ENCODE data around the gene RILPL2. TPM values are rescaled to one million over a fixed set of nuclear protein-coding genes. Genes with fewer than 3 reads are reported as not detected.
"Not testable (repeated sequence)": the region's sequence is repeated elsewhere in the genome, so short reads cannot be mapped to it uniquely, and the experiment has no call there.

The RILPL2 gene
- total RNA-seq (2014; rRNA removed; shearing (Covaris generic)), result 1.8 and 2.2 TPM in 2 replicates

- no peaks in the 10 kb centered on the region for H3K36me3 ChIP-seq
- peak; percentile 76 to 77 for DNase-seq
- no peaks in the 10 kb centered on the region for H3K4me1 ChIP-seq
- H3K4me3 ChIP-seq, result peak within 1 kb of the TSS; percentile 75
- no peaks in the 10 kb centered on the region for H3K27me3 ChIP-seq
- no peaks in the 10 kb centered on the region for H3K9me3 ChIP-seq (replicated peaks)
- peak within 1 kb of the TSS; percentile 4; the same call in 1 of the 2 replicates for H3K27ac ChIP-seq
Measured at GRCh38 chr12:123436017-123436964, at the start of gene RILPL2. TSS of gene RILPL2 (minus strand) at chr12:123436684. CDS start at chr12:123436420, 264 bp downstream.

GRCh38 chr12:123485756-123486155 is 49.3 kb upstream of the RILPL2 start:
- no peaks in the 10 kb centered on the region for H3K9me3 ChIP-seq (replicated peaks)
- no peak overlapping the region for H3K27ac ChIP-seq
- no peaks in the 10 kb centered on the region for H3K36me3 ChIP-seq
- H3K27me3 ChIP-seq, result no peaks in the 10 kb centered on the region
- 0 out of 2 replicates have a peak, but pooled peaks cover 3% of the 10 kb centered on the region for H3K4me1 ChIP-seq
- H3K4me3 ChIP-seq, result no peak overlapping the region
- DNase-seq, result no peak

- Histone ChIP-seq H3K27ac (no peak overlapping the region), H3K27me3 (no peaks in the 10 kb centered on the region), H3K4me1 (no peaks in the 10 kb centered on the region), H3K4me3 (no peak overlapping the region), H3K9me3 (replicated peaks) (no peaks in the 10 kb centered on the region), H3K36me3 (no peaks in the 10 kb centered on the region)
- no peak for DNase-seq
Measured at GRCh38 chr12:123483602-123484248, 47.2 kb upstream of the RILPL2 start.

GRCh38 chr12:123482876-123483275 is 46.4 kb upstream of the RILPL2 start:
- Histone ChIP-seq H3K9me3 (replicated peaks) (no peaks in the 10 kb centered on the region), H3K36me3 (no peaks in the 10 kb centered on the region), H3K4me1 (no peaks in the 10 kb centered on the region), H3K27ac (no peak overlapping the region), H3K27me3 (no peaks in the 10 kb centered on the region), H3K4me3 (no peak overlapping the region)
- DNase-seq, result no peak

- not testable (repeated sequence) for DNase-seq; H3K27me3 ChIP-seq; H3K9me3 ChIP-seq (replicated peaks); H3K4me1 ChIP-seq; H3K27ac ChIP-seq; H3K36me3 ChIP-seq; H3K4me3 ChIP-seq
Measured at GRCh38 chr12:123481251-123481650, 44.8 kb upstream of the RILPL2 start.

GRCh38 chr12:123479442-123480180 is 43.1 kb upstream of the RILPL2 start:
- H3K36me3 ChIP-seq, result no peaks in the 10 kb centered on the region
- H3K27ac ChIP-seq, result no peak overlapping the region
- no peaks in the 10 kb centered on the region for H3K4me1 ChIP-seq
- DNase-seq, result no peak
- H3K9me3 ChIP-seq (replicated peaks), result no peaks in the 10 kb centered on the region
- no peaks in the 10 kb centered on the region for H3K27me3 ChIP-seq
- no peak overlapping the region for H3K4me3 ChIP-seq

- Histone ChIP-seq H3K9me3 (replicated peaks) (no peaks in the 10 kb centered on the region), H3K27me3 (no peaks in the 10 kb centered on the region), H3K4me1 (no peaks in the 10 kb centered on the region), H3K27ac (no peak overlapping the region), H3K36me3 (no peaks in the 10 kb centered on the region), H3K4me3 (no peak overlapping the region)
- no peak for DNase-seq
Measured at GRCh38 chr12:123478762-123479161, 42.3 kb upstream of the RILPL2 start.

- no peak for DNase-seq
- Histone ChIP-seq H3K4me3 (no peak overlapping the region), H3K27ac (no peak overlapping the region), H3K27me3 (no peaks in the 10 kb centered on the region), H3K36me3 (no peaks in the 10 kb centered on the region), H3K9me3 (replicated peaks) (no peaks in the 10 kb centered on the region), H3K4me1 (no peaks in the 10 kb centered on the region)
Measured at GRCh38 chr12:123478069-123478468, 41.6 kb upstream of the RILPL2 start.

GRCh38 chr12:123475246-123475703 is 38.8 kb upstream of the RILPL2 start:
- no peaks in the 10 kb centered on the region for H3K27me3 ChIP-seq
- no peak overlapping the region for H3K4me3 ChIP-seq
- H3K9me3 ChIP-seq (replicated peaks), result no peaks in the 10 kb centered on the region
- no peak for DNase-seq
- no peaks in the 10 kb centered on the region for H3K4me1 ChIP-seq
- H3K27ac ChIP-seq, result no peak overlapping the region
- no peaks in the 10 kb centered on the region; the same call in 1 of the 2 replicates for H3K36me3 ChIP-seq

- no peak for DNase-seq
- Histone ChIP-seq H3K36me3 (no peaks in the 10 kb centered on the region; the same call in 1 of the 2 replicates), H3K27me3 (no peaks in the 10 kb centered on the region), H3K4me3 (no peak overlapping the region), H3K9me3 (replicated peaks) (no peaks in the 10 kb centered on the region), H3K4me1 (no peaks in the 10 kb centered on the region), H3K27ac (no peak overlapping the region)
Measured at GRCh38 chr12:123474485-123475245, 38.2 kb upstream of the RILPL2 start.

- no peak for DNase-seq
Measured at GRCh38 chr12:123472438-123472849, 36.0 kb upstream of the RILPL2 start.

GRCh38 chr12:123471374-123472068 is 35.0 kb upstream of the RILPL2 start:
- no peak for DNase-seq
- Histone ChIP-seq H3K4me1 (no peaks in the 10 kb centered on the region), H3K9me3 (replicated peaks) (no peaks in the 10 kb centered on the region), H3K4me3 (no peak overlapping the region), H3K27me3 (no peaks in the 10 kb centered on the region), H3K27ac (no peak overlapping the region), H3K36me3 (no peaks in the 10 kb centered on the region; the same call in 1 of the 2 replicates)

More at GRCh38 chr12:123472438-123472849, 36.0 kb upstream of the RILPL2 start:
- no peak overlapping the region for H3K4me3 ChIP-seq
- H3K9me3 ChIP-seq (replicated peaks), result no peaks in the 10 kb centered on the region
- H3K27me3 ChIP-seq, result no peaks in the 10 kb centered on the region
- no peak overlapping the region for H3K27ac ChIP-seq
- H3K36me3 ChIP-seq, result no peaks in the 10 kb centered on the region; the same call in 1 of the 2 replicates
- H3K4me1 ChIP-seq, result no peaks in the 10 kb centered on the region

- no peaks in the 10 kb centered on the region; the same call in 1 of the 2 replicates for H3K36me3 ChIP-seq
- H3K9me3 ChIP-seq (replicated peaks), result no peaks in the 10 kb centered on the region
- no peaks in the 10 kb centered on the region for H3K4me1 ChIP-seq
- H3K27ac ChIP-seq, result no peak overlapping the region
- no peaks in the 10 kb centered on the region for H3K27me3 ChIP-seq
- H3K4me3 ChIP-seq, result no peak overlapping the region
- DNase-seq, result no peak
Measured at GRCh38 chr12:123469978-123470377, 33.5 kb upstream of the RILPL2 start.

All from SJCRH30 (cell line).